ENCODE data around the gene ERP44. TPM values are rescaled to one million over a fixed set of nuclear protein-coding genes. Genes with fewer than 3 reads are reported as not detected.
"Not testable (repeated sequence)": the region's sequence is repeated elsewhere in the genome, so short reads cannot be mapped to it uniquely, and the experiment has no call there.

The ERP44 gene
- 10 to 100 TPM; 11.1 to 13.9 TPM for total RNA-seq

DNA sequence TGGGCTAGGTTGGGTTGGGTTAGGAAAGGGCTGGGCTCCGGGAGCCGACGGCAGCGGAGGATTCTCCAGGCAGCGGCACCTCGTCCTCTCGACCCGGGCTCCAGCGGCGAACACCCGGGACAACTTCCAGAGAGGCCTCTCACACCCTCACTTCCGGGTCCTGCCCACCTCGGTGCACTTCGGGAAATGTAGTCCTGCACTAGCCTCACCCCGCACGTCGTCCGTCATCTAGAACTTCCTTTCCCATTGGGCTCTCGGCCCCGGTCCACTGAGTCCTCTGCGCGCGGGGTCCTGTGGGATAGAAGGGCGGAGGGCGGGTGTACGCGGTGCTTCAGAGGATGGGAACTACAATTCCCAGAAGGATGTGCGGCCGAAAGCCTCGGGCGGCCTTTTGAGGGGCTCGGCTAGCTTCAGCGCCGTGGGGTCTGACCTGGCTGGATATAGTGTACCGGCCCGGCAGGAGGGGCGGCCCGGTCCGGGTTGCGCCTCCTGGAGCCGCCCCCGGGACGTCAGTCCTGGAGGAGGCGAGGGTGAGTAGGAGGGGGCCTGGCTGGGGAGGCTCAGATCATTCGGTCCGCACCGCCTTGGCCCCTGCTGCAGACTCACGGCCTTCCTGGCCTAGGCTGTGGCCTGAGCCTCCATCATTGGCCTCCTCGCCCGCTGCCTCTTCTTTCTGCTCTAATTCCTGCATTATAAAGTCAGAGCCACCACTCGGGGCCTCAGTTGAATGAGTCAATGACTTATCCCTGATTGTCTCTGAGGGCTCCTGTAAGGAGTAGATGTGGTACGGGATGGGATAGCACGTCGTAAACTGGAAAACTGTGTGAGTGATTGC, at the start of gene ERP44, which contains the start of gene INVS:
Gene ERP44 (minus strand): TSS at position 114 of the 835 bp plus-strand sequence. CDS start 160 bp downstream, outside the sequence.
Gene INVS (plus strand): TSS at position 357 of the 835 bp plus-strand sequence. CDS start 5,279 bp downstream, outside the sequence.
- Mint-ChIP-seq H3K27ac (peak within 1 kb of the TSS; percentile 95), H3K4me3 (peak within 1 kb of the TSS; percentile 98), H3K27me3 (no peaks in the 10 kb centered on the region), H3K36me3 (ENCODE audit: low read depth) (peaks cover 13% of the 10 kb centered on the region), H3K4me1 (peaks cover 15% of the 10 kb centered on the region), H3K9me3 (no peaks in the 10 kb centered on the region)
- peak; percentile 98 for ATAC-seq (replicated peaks)

GRCh38 chr9:100145976-100146375, 47.2 kb upstream of the ERP44 start:
- H3K9me3 Mint-ChIP-seq; H3K27ac Mint-ChIP-seq; ATAC-seq (replicated peaks); H3K36me3 Mint-ChIP-seq (ENCODE audit: low read depth); H3K27me3 Mint-ChIP-seq; H3K4me1 Mint-ChIP-seq; H3K4me3 Mint-ChIP-seq: not testable (repeated sequence)

GRCh38 chr9:100145167-100145934, 46.6 kb upstream of the ERP44 start:
- H3K9me3 Mint-ChIP-seq; H3K4me3 Mint-ChIP-seq; H3K36me3 Mint-ChIP-seq (ENCODE audit: low read depth); ATAC-seq (replicated peaks); H3K4me1 Mint-ChIP-seq; H3K27ac Mint-ChIP-seq; H3K27me3 Mint-ChIP-seq: not testable (repeated sequence)

GRCh38 chr9:100141862-100142261, 43.1 kb upstream of the ERP44 start:
- H3K4me3 Mint-ChIP-seq; H3K27me3 Mint-ChIP-seq; H3K27ac Mint-ChIP-seq; H3K36me3 Mint-ChIP-seq (ENCODE audit: low read depth); H3K4me1 Mint-ChIP-seq; ATAC-seq (replicated peaks); H3K9me3 Mint-ChIP-seq: not testable (repeated sequence)

GRCh38 chr9:100140303-100140702, 41.5 kb upstream of the ERP44 start:
- not testable (repeated sequence) for H3K27ac Mint-ChIP-seq; H3K36me3 Mint-ChIP-seq (ENCODE audit: low read depth); H3K4me1 Mint-ChIP-seq; H3K4me3 Mint-ChIP-seq; ATAC-seq (replicated peaks); H3K9me3 Mint-ChIP-seq; H3K27me3 Mint-ChIP-seq

- H3K27me3 Mint-ChIP-seq; H3K4me1 Mint-ChIP-seq; ATAC-seq (replicated peaks); H3K4me3 Mint-ChIP-seq; H3K27ac Mint-ChIP-seq; H3K9me3 Mint-ChIP-seq: not testable (repeated sequence)
- peaks cover 16% of the 10 kb centered on the region for H3K36me3 Mint-ChIP-seq (ENCODE audit: low read depth)
These were observed 38.0 kb upstream of the ERP44 start for GRCh38 chr9:100136799-100137198.

GRCh38 chr9:100134731-100135130, 35.9 kb upstream of the ERP44 start:
- Mint-ChIP-seq H3K4me1 (no peaks in the 10 kb centered on the region), H3K4me3 (no peak overlapping the region), H3K27me3 (no peaks in the 10 kb centered on the region), H3K27ac (no peak overlapping the region), H3K9me3 (no peaks in the 10 kb centered on the region), H3K36me3 (ENCODE audit: low read depth) (peaks cover 19% of the 10 kb centered on the region)
- peak; percentile 56 for ATAC-seq (replicated peaks)

DNA sequence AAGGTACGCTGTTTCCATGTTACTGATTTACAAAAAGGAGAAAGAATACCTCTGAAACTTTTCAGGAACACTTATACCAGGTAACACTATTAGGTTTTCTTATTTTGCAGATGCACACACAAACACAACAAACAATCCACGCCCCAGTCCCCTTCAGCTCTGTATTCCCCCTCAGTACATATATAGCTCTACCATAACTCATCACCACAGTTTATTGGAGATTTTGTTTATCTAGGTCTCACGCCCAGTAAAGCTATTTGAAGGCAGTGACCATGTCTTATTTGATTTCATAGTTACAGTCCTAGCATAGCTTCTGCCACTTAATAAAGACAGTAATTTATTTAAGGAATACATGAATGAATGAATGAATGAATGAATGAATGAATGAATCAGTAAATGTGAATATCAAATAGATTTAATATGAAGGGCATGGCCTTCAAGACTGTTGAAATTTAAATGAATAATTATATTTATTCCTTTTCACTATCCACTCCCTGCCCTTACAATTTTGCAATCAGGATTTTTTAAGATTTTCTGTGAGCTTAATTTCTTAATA, 33.2 kb upstream of the ERP44 start:
- H3K4me3 Mint-ChIP-seq = no peak overlapping the region
- H3K36me3 Mint-ChIP-seq (ENCODE audit: low read depth) = peaks cover 42% of the 10 kb centered on the region
- H3K27ac Mint-ChIP-seq = no peak overlapping the region
- no peaks in the 10 kb centered on the region for H3K9me3 Mint-ChIP-seq
- ATAC-seq (replicated peaks) = no peak
- no peaks in the 10 kb centered on the region for H3K4me1 Mint-ChIP-seq
- no peaks in the 10 kb centered on the region for H3K27me3 Mint-ChIP-seq

- Mint-ChIP-seq H3K4me1 (no peaks in the 10 kb centered on the region), H3K36me3 (ENCODE audit: low read depth) (peaks cover 42% of the 10 kb centered on the region), H3K27me3 (no peaks in the 10 kb centered on the region), H3K27ac (no peak overlapping the region), H3K9me3 (no peaks in the 10 kb centered on the region), H3K4me3 (no peak overlapping the region)
- ATAC-seq (replicated peaks) = no peak
These were observed 32.4 kb upstream of the ERP44 start for GRCh38 chr9:100131216-100131615.

- no peak for ATAC-seq (replicated peaks)
- no peak overlapping the region for H3K27ac Mint-ChIP-seq
These were observed 31.0 kb upstream of the ERP44 start for GRCh38 chr9:100129772-100130171.

DNA sequence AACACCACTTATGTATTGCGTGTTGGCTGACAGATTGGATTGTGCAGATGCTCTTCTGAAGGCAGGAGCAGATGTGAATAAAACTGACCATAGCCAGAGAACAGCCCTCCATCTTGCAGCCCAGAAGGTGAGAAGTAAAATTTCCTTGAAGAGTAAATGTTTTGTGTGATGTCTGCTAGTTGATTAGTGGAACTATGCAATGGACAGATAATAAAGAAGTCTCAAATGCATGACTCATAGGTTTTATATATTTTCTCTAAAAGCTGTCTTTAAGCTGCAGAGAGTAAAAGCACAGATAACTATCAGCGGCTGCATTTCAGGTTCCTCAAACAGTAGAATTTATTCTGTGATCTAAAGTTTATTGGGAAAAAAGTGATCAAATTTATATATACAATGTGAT, 27.6 kb upstream of the ERP44 start:
- peaks cover 28% of the 10 kb centered on the region for H3K36me3 Mint-ChIP-seq (ENCODE audit: low read depth)
- no peak for ATAC-seq (replicated peaks)
- H3K4me3 Mint-ChIP-seq = no peak overlapping the region

More at GRCh38 chr9:100129772-100130171, 31.0 kb upstream of the ERP44 start:
- Mint-ChIP-seq H3K9me3 (no peaks in the 10 kb centered on the region), H3K27me3 (no peaks in the 10 kb centered on the region), H3K4me3 (no peak overlapping the region), H3K4me1 (no peaks in the 10 kb centered on the region), H3K36me3 (ENCODE audit: low read depth) (peaks cover 42% of the 10 kb centered on the region)

DNA sequence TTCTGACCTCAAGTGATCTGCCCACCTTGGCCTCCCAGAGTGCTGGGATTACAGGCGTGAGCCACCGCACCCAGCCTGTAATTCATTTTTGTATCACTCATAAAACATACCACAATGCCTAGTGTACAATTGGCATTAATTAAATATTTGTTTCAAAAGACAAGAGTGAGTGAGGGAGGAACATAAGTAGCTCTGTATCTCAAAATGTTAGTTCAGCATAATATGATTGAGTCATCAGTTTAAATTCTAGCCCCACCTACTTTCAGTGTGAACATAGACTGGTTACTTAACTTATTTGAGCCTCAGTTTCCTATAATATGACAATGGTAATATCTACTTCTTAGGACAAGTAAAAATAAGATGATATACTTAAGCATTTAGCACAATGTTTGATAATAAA, 27.1 kb upstream of the ERP44 start:
- Mint-ChIP-seq H3K4me1 (peaks cover 5% of the 10 kb centered on the region), H3K9me3 (no peaks in the 10 kb centered on the region)
- no peak for ATAC-seq (replicated peaks)

More for the DNA sequence above, 27.6 kb upstream of the ERP44 start:
- H3K4me1 Mint-ChIP-seq = peaks cover 4% of the 10 kb centered on the region
- H3K27ac Mint-ChIP-seq = no peak overlapping the region
- H3K27me3 Mint-ChIP-seq = no peaks in the 10 kb centered on the region
- H3K9me3 Mint-ChIP-seq = no peaks in the 10 kb centered on the region

GRCh38 chr9:100125236-100125635, 26.4 kb upstream of the ERP44 start:
- H3K27ac Mint-ChIP-seq = no peak overlapping the region
- H3K27me3 Mint-ChIP-seq = no peaks in the 10 kb centered on the region
- peaks cover 5% of the 10 kb centered on the region for H3K4me1 Mint-ChIP-seq
- H3K9me3 Mint-ChIP-seq = no peaks in the 10 kb centered on the region
- H3K4me3 Mint-ChIP-seq = no peak overlapping the region
- no peak for ATAC-seq (replicated peaks)
- peaks cover 39% of the 10 kb centered on the region for H3K36me3 Mint-ChIP-seq (ENCODE audit: low read depth)

More for the DNA sequence above, 27.1 kb upstream of the ERP44 start:
- H3K27me3 Mint-ChIP-seq = no peaks in the 10 kb centered on the region
- no peak overlapping the region for H3K4me3 Mint-ChIP-seq
- H3K27ac Mint-ChIP-seq = no peak overlapping the region
- H3K36me3 Mint-ChIP-seq (ENCODE audit: low read depth) = peaks cover 33% of the 10 kb centered on the region

GRCh38 chr9:100120286-100120685, 21.5 kb upstream of the ERP44 start:
- Mint-ChIP-seq H3K4me1 (peaks cover 5% of the 10 kb centered on the region), H3K27ac (peak overlapping the region; percentile 2), H3K4me3 (no peak overlapping the region), H3K9me3 (no peaks in the 10 kb centered on the region), H3K27me3 (no peaks in the 10 kb centered on the region), H3K36me3 (ENCODE audit: low read depth) (peaks cover 27% of the 10 kb centered on the region)
- peak; percentile 95 for ATAC-seq (replicated peaks)

Measured in activated T-helper 17 cell treated with anti-CD3 and anti-CD28 coated beads, Interleukin-2, amount 50 U/mL, for 72 hours (primary cell).